Activated CD4-positive, alpha-beta T cell treated with anti-CD3 and anti-CD28 coated beads, Interleukin-2, amount 10 ng/mL, durations not matched to agents 7 days and 5 days (primary cell): ENCODE measurements around the gene STX1B. TPM values are rescaled to one million over a fixed set of nuclear protein-coding genes. Genes with fewer than 3 reads are reported as not detected.
"Not testable (repeated sequence)": the region's sequence is repeated elsewhere in the genome, so short reads cannot be mapped to it uniquely, and the experiment has no call there.

Experiments
- CTCF ChIA-PET: fragments of 350-600 bp; sonication (Branson Sonifier 250); formaldehyde crosslinking; loops from one replicate; lab custom pipeline; 2021; ENCODE audit warnings: antibody characterized with exemption; lab: Charles Lee
- POLR2A ChIA-PET: fragments of 350-600 bp; sonication (Branson Sonifier 250); formaldehyde crosslinking; loops from one replicate; lab custom pipeline; 2021; ENCODE audit warnings: antibody characterized with exemption; lab: Charles Lee
- DNase-seq: peaks from one replicate; pipeline ENCODE4 v3.0.0-alpha.2; 2020
- H3K27ac Mint-ChIP-seq: one replicate; pipeline ENCODE4 v1.8.0; 2021; ENCODE audit warnings: mild to moderate bottlenecking, moderate library complexity, mixed read lengths
- H3K27me3 Mint-ChIP-seq: one replicate; pipeline ENCODE4 v1.8.0; 2021; ENCODE audit warnings: mixed read lengths
- H3K36me3 Mint-ChIP-seq: one replicate; pipeline ENCODE4 v1.8.0; 2021; ENCODE audit warnings: low read depth, mixed read lengths
- H3K4me1 Mint-ChIP-seq: one replicate; pipeline ENCODE4 v1.8.0; 2021; ENCODE audit warnings: mixed read lengths
- H3K4me3 Mint-ChIP-seq: one replicate; pipeline ENCODE4 v1.8.0; 2021; ENCODE audit warnings: mild to moderate bottlenecking, moderate library complexity, mixed read lengths
- H3K9me3 Mint-ChIP-seq: one replicate; pipeline ENCODE4 v1.8.0; 2021; ENCODE audit warnings: mixed read lengths
- total RNA-seq, 2 experiments: library from RNA; stranded (reverse); gene quantifications; one replicate each; pipeline ENCODE4 v1.2.3, GENCODE V29; 2021

Gene STX1B
- total RNA-seq, 2 experiments from 2014 or later: 0.62 to 1.1 TPM

- Mint-ChIP-seq H3K36me3 (peaks cover 13% of the 10 kb centered on the region), H3K27ac (peak within 1 kb of the TSS; percentile 96), H3K9me3 (no peaks in the 10 kb centered on the region), H3K4me3 (peak within 1 kb of the TSS; percentile 88), H3K27me3 (no peaks in the 10 kb centered on the region), H3K4me1 (peaks cover 23% of the 10 kb centered on the region)
- POLR2A ChIA-PET: interaction anchor here (0.8 to 1.0 kb wide), 2 partner anchors 40 to 41 kb away, joined by 3 read pairs; partner anchors contain the start of gene ZNF668
- CTCF ChIA-PET: interaction anchor here (1.1 kb wide), 1 partner anchor 17 kb away, joined by 3 read pairs; no protein-coding TSS in a partner anchor
- DNase-seq: peak; percentile 99
These were observed 22.6 kb upstream of the STX1B start, which contains the start of gene STX4 for GRCh38 chr16:31032736-31033708. STX4 (plus strand) TSS chr16:31033558; CDS start chr16:31033806, 248 bp downstream.

GRCh38 chr16:31031276-31031675 is 20.8 kb upstream of the STX1B start:
- no peaks in the 10 kb centered on the region for H3K27me3 Mint-ChIP-seq

GRCh38 chr16:31029272-31029671 is 18.8 kb upstream of the STX1B start:
- H3K4me1 Mint-ChIP-seq: peaks cover 17% of the 10 kb centered on the region
- no peak for DNase-seq
- H3K27ac Mint-ChIP-seq: no peak overlapping the region
- H3K9me3 Mint-ChIP-seq: no peaks in the 10 kb centered on the region
- H3K36me3 Mint-ChIP-seq: peaks cover 3% of the 10 kb centered on the region
- H3K4me3 Mint-ChIP-seq: no peak overlapping the region
- CTCF ChIA-PET: no interaction called here
- POLR2A ChIA-PET: no interaction called here
- H3K27me3 Mint-ChIP-seq: no peaks in the 10 kb centered on the region

More at GRCh38 chr16:31031276-31031675, 20.8 kb upstream of the STX1B start:
- Mint-ChIP-seq H3K36me3 (peaks cover 9% of the 10 kb centered on the region), H3K4me3 (no peak overlapping the region), H3K9me3 (no peaks in the 10 kb centered on the region), H3K4me1 (peaks cover 23% of the 10 kb centered on the region), H3K27ac (peak overlapping the region; percentile 31)
- POLR2A ChIA-PET: no interaction called here
- CTCF ChIA-PET: interaction anchor here (0.9 to 1.5 kb wide), 2 partner anchors 9 to 46 kb away, joined by 3 read pairs; no protein-coding TSS in a partner anchor
- DNase-seq: no peak

GRCh38 chr16:31025339-31025738 is 14.9 kb upstream of the STX1B start:
- CTCF ChIA-PET: no interaction called here
- no peak overlapping the region for H3K27ac Mint-ChIP-seq
- peaks cover 20% of the 10 kb centered on the region for H3K4me1 Mint-ChIP-seq
- no peak overlapping the region for H3K4me3 Mint-ChIP-seq
- H3K27me3 Mint-ChIP-seq: no peaks in the 10 kb centered on the region
- no peak for DNase-seq
- no peaks in the 10 kb centered on the region for H3K9me3 Mint-ChIP-seq
- POLR2A ChIA-PET: no interaction called here
- H3K36me3 Mint-ChIP-seq: no peaks in the 10 kb centered on the region

GRCh38 chr16:31023627-31024226 is 13.3 kb upstream of the STX1B start:
- DNase-seq: no peak
- Mint-ChIP-seq H3K27ac (no peak overlapping the region), H3K4me3 (no peak overlapping the region), H3K4me1 (peaks cover 20% of the 10 kb centered on the region), H3K9me3 (no peaks in the 10 kb centered on the region), H3K27me3 (no peaks in the 10 kb centered on the region), H3K36me3 (no peaks in the 10 kb centered on the region)
- POLR2A ChIA-PET: no interaction called here
- CTCF ChIA-PET: interaction anchor here (0.9 kb wide), 1 partner anchor 89 kb away, joined by 3 read pairs; no protein-coding TSS in a partner anchor

GRCh38 chr16:31023252-31023602 is 12.8 kb upstream of the STX1B start:
- POLR2A ChIA-PET: no interaction called here
- H3K27ac Mint-ChIP-seq: no peak overlapping the region
- DNase-seq: no peak
- no peak overlapping the region for H3K4me3 Mint-ChIP-seq
- H3K27me3 Mint-ChIP-seq: no peaks in the 10 kb centered on the region
- H3K9me3 Mint-ChIP-seq: no peaks in the 10 kb centered on the region
- H3K36me3 Mint-ChIP-seq: no peaks in the 10 kb centered on the region
- CTCF ChIA-PET: interaction anchor here (0.9 kb wide), 2 partner anchors 55 to 89 kb away, joined by 3 read pairs; no protein-coding TSS in a partner anchor
- H3K4me1 Mint-ChIP-seq: peaks cover 20% of the 10 kb centered on the region

- Mint-ChIP-seq H3K9me3 (no peaks in the 10 kb centered on the region), H3K36me3 (no peaks in the 10 kb centered on the region), H3K4me1 (peaks cover 20% of the 10 kb centered on the region), H3K27me3 (no peaks in the 10 kb centered on the region), H3K27ac (peak overlapping the region; percentile 55), H3K4me3 (no peak overlapping the region)
- CTCF ChIA-PET: interaction anchor here (0.6 to 0.9 kb wide), 4 partner anchors 8 to 88 kb away, joined by 3 read pairs; no protein-coding TSS in a partner anchor
- no peak for DNase-seq
- POLR2A ChIA-PET: no interaction called here
These were observed 12.3 kb upstream of the STX1B start for GRCh38 chr16:31022544-31023251.

- no peaks in the 10 kb centered on the region for H3K9me3 Mint-ChIP-seq
- no peaks in the 10 kb centered on the region for H3K36me3 Mint-ChIP-seq
- H3K4me1 Mint-ChIP-seq: peaks cover 20% of the 10 kb centered on the region
- H3K27me3 Mint-ChIP-seq: no peaks in the 10 kb centered on the region
- CTCF ChIA-PET: interaction anchor here (0.7 to 1.5 kb wide), 3 partner anchors 17 to 209 kb away, joined by 3 read pairs; no protein-coding TSS in a partner anchor
- POLR2A ChIA-PET: interaction anchor here (0.7 kb wide), 1 partner anchor 33 kb away, joined by 4 read pairs; no protein-coding TSS in a partner anchor
- no peak overlapping the region for H3K27ac Mint-ChIP-seq
- H3K4me3 Mint-ChIP-seq: no peak overlapping the region
- no peak for DNase-seq
These were observed 10.1 kb upstream of the STX1B start for GRCh38 chr16:31020536-31020935.

- H3K4me1 Mint-ChIP-seq, H3K4me3 Mint-ChIP-seq, POLR2A ChIA-PET, H3K27ac Mint-ChIP-seq, H3K9me3 Mint-ChIP-seq, H3K36me3 Mint-ChIP-seq, DNase-seq, CTCF ChIA-PET: not testable (repeated sequence)
- peaks cover 15% of the 10 kb centered on the region for H3K27me3 Mint-ChIP-seq
These were observed 7.3 kb upstream of the STX1B start for GRCh38 chr16:31017756-31018155.

GRCh38 chr16:31016018-31016417 is 5.6 kb upstream of the STX1B start:
- Mint-ChIP-seq H3K27ac (no peak overlapping the region), H3K4me3 (no peak overlapping the region), H3K9me3 (no peaks in the 10 kb centered on the region), H3K4me1 (peaks cover 6% of the 10 kb centered on the region), H3K36me3 (no peaks in the 10 kb centered on the region), H3K27me3 (peaks cover 27% of the 10 kb centered on the region)
- DNase-seq: no peak
- CTCF ChIA-PET: interaction anchor here (1.0 kb wide), 1 partner anchor 30 kb away, joined by 3 read pairs; no protein-coding TSS in a partner anchor
- POLR2A ChIA-PET: no interaction called here

GRCh38 chr16:31013292-31013691 is 2.9 kb upstream of the STX1B start:
- H3K9me3 Mint-ChIP-seq, DNase-seq, H3K36me3 Mint-ChIP-seq, H3K4me3 Mint-ChIP-seq, CTCF ChIA-PET, POLR2A ChIA-PET, H3K27ac Mint-ChIP-seq: not testable (repeated sequence)
- Mint-ChIP-seq H3K27me3 (peaks cover 42% of the 10 kb centered on the region), H3K4me1 (peaks cover 12% of the 10 kb centered on the region)

GRCh38 chr16:31011815-31012214 is 1.4 kb upstream of the STX1B start:
- POLR2A ChIA-PET, H3K4me3 Mint-ChIP-seq, H3K27ac Mint-ChIP-seq, H3K36me3 Mint-ChIP-seq, H3K9me3 Mint-ChIP-seq, CTCF ChIA-PET, DNase-seq: not testable (repeated sequence)
- Mint-ChIP-seq H3K4me1 (peaks cover 12% of the 10 kb centered on the region), H3K27me3 (peaks cover 42% of the 10 kb centered on the region)
